GM19351 (cell line): ENCODE measurements around the gene SH3PXD2A.
"Not testable (repeated sequence)": the region's sequence is repeated elsewhere in the genome, so short reads cannot be mapped to it uniquely, and the experiment has no call there.

Experiments used
- ATAC-seq: cut with Tn5 transposase; IDR thresholded peaks from one replicate; pipeline ENCODE4 v1.9.1; 2021; ENCODE audit warnings: mild to moderate bottlenecking, moderate library complexity; ENCODE audit not compliant: unreplicated experiment

SH3PXD2A gene

DNA sequence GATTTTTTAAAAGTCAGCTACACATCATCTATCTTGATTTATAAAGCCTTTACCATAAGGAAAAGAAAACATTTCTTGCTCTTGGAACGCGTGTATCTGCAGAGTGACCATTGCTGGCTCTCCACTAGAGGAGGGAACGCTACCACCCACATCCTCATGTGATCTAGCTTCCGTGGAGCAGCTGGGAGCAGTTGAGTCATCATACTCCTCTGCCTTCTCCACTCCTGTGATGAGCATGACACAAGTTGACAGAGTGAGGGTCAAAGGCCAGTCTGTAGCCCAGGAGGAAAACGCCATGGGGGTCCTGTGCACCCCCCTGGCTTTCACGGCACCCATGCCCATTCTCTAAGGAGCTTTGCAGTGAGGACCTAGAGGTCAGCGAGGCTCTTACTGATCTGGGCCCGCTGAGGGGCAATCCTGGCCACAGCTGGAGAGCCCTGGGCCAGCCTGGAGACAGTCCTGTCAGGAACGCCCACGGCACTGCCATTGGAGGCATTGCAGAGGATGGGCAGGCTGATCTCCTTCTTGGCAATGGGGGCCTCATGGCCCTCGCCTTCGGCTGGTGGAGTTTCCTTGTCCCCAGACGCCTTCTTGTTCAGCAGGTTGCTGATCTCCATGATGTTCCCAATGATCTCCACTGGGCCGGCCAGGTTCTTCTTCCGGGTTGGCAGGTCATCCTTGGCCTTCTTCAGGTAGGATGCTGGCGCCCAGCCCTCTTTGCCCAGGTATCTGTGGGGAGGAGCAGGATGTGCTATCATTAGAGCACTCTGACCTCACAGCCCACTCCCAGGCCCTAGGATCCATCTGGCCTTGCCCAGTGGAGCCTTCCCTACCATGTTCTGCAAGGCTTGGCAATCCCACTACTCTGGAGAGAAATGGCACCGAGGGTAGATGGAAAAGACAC lies 242.7 kb downstream of the SH3PXD2A start:
- ATAC-seq, result no peak

DNA sequence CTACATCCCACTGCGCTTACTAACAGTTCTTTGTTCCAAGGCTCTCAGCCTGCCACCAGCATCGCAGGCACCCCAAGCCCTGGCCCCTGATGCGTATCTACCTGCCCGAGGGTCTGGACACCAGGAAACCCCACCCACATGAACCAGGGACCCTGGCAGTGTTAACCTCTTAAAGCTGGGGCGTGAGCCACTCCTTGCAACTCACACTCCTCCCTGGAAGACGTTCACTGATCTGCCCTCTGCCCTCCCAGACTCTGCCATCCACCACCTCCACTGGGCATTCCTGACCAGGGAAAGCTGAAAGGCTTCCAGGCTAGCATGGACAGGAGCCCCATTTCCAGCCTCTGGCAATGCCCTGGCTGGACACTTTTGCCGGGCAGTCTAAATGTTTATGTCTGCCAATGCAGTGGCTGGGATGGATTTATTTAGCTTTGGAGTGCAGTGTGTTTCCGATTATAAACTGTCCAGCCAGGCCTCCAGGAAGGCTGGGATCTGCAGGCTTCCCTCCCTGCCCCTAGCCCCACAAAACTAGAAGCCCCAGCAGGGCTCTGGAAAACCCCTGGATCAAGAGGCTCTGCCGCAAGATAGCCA lies 244.4 kb downstream of the SH3PXD2A start:
- ATAC-seq, result no peak

DNA sequence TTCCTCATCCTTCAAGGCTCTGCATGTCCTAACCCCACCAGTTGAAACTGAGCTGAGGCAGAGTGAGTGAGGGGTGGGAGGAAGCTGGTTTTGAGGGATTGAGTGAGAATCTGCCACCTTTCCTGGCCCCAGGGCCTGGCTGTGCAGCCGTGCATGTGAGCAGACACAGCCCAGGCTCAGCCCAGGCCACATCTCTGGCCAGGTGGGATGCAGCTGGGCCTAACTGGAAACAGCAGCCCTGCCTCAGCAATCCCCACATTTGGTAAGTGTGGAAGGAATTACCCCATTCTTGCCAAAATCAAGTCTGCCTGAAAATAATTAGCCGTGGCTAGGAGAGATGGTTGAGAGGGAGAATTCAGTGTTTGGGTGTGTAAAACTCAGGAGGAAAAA lies 245.3 kb downstream of the SH3PXD2A start:
- ATAC-seq, result no peak

DNA sequence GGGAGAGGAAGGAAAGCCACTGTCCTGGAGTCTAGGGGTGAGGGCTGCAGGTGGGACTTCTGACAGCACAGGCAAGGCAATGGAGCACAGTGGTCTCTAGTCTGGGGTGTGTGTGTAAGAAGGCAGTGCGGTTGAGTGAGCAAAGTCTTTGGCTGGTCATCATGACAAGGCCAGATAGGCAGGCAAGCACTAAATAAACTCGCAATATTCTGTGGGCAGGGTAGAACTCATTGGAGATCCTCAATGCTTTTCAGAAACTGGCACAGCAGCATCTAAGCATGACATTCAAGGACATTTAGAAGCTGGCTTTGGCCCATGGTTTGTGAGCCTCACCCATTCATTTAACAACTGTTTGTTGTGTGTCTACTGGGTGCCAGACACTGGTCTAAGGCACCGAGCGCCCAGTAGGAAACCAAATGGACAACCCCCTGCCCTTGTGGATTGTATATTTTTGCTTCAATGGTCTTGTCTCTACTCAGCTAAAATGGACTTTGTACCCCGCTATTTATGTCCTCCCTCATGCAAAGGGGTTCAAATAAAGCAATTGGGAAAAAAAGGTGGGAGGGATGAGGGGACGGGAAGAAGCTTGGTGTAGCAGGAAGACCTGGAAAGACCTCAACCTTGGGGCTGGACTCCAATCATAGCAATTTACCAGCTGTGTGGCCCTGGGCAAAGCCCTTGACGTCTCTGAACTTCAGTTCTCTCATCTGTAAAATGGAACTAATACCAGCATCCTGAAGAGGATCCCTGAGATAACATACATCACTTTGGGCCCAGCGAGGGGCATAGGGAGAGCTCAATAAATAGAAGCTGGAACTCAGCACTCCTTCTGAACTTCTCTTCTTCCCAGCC lies 245.9 kb downstream of the SH3PXD2A start:
- no peak for ATAC-seq

GRCh38 chr10:103608056-103608455 lies 247.3 kb downstream of the SH3PXD2A start:
- ATAC-seq, result not testable (repeated sequence)

- not testable (repeated sequence) for ATAC-seq
Measured at GRCh38 chr10:103607051-103607450, 248.3 kb downstream of the SH3PXD2A start.

DNA sequence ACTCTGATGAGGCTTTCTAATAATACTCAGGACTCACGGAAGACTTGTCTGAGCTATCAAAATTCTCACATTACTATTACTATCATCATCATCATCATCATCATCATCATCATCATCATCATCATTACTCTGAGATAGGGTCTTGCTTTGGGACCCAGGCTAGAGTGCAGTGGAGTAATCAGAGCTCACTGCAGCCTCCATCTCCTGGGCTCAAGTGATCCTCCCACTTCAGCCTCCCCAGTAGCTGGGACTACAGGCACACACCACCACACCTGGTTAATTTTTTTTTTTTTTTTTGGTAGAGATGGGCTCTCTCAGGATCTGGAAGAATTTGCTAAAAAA lies 249.3 kb downstream of the SH3PXD2A start:
- ATAC-seq, result not testable (repeated sequence)

GRCh38 chr10:103605359-103606096 lies 249.8 kb downstream of the SH3PXD2A start:
- no peak for ATAC-seq

DNA sequence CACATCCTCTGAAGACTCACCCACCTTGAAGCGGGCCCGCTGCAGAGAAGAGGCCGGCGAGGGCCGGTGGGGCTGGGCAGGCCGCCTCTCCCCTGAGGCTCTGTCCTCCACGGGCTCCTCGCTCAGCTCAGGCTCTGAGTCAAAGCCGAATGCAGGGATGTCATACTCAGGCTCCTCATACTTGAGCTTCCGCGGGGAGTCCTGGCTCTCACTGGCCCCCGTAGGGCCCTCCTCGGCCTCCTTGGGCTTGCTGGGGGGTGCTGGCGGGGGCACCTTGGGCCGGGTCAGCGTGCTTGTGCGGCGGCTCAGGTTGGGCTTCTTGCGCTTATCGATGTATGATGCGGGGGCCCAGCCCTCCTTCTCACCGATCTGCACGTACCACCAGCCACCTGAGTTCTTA lies 252.0 kb downstream of the SH3PXD2A start:
- ATAC-seq, result no peak

- no peak for ATAC-seq
Measured at GRCh38 chr10:103602852-103603155, 252.6 kb downstream of the SH3PXD2A start.

- ATAC-seq, result no peak
Measured at GRCh38 chr10:103602028-103602851, 253.1 kb downstream of the SH3PXD2A start.

DNA sequence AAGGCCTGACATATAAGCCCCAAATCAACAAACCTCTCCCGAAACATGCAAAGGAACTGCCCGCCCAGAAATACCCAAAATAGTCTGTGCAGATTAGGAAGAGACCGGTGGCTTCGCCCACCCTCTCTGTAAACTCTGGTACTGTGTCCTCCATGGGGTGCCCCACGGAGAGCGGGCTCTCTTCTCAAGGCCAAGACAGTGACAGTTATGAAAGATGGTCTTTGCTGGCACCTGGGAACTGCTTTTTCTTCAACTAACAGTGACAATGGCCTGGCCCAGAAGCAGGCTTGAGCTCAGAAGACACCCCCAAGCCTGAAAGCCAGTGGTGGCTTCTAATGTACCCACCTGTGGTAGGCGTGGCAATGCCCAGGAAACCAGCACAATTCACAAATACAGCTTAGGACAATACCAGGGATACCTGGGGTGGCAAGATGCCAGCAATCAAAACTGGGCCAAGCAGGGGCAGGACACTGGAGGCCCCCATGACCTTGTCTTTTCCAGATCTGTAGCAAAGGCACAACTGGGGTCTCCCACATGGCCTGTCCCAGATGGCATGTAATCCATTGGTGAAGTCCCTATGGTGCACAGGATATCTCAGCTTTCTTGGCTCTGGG lies 254.3 kb downstream of the SH3PXD2A start:
- ATAC-seq, result no peak

- no peak for ATAC-seq
Measured at GRCh38 chr10:103600325-103600724, 255.1 kb downstream of the SH3PXD2A start.

- no peak for ATAC-seq
Measured at GRCh38 chr10:103599907-103600306, 255.5 kb downstream of the SH3PXD2A start.

GRCh38 chr10:103599211-103599610 lies 256.2 kb downstream of the SH3PXD2A start:
- no peak for ATAC-seq

DNA sequence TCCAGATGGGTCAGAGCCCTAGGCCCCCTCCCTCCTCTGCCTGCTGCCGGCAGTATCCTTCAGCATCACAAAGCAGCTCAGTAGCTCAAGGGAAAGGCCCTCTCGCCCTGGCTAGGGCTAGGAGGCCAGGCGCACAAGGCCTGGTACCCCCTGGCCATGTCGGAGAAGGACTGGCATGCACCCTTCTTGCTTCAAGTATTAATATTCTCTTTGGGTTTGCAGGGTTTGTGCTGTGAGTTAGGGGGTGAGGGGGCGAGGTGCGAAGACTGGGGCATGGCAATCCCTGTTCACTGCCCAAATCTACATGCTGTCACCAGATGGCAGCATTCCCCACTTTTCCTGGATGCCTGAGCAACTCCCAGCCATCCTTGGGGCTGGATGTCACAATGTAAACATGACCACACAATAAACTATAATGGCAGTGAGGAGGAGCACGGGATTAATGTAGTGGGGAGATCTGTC lies 256.7 kb downstream of the SH3PXD2A start:
- no peak for ATAC-seq

GRCh38 chr10:103597003-103597402 lies 258.4 kb downstream of the SH3PXD2A start:
- no peak for ATAC-seq

- no peak for ATAC-seq
Measured at GRCh38 chr10:103595933-103596726, 259.2 kb downstream of the SH3PXD2A start.
